Kidney (tissue), 14 donors: Measurements from ENCODE around the gene WLS. TPM values are rescaled to one million over a fixed set of nuclear protein-coding genes. Genes with fewer than 3 reads are reported as not detected.
"Not testable (repeated sequence)": the region's sequence is repeated elsewhere in the genome, so short reads cannot be mapped to it uniquely, and the experiment has no call there.

Source experiments
- DNase-seq, 5 donors: peaks; one replicate each; pipeline ENCODE4 v3.0.0-alpha.2; 2013 to 2020
- FAIRE-seq: peaks from 2 replicates; lab custom pipeline; 2012; peaks lifted over from hg19 to GRCh38; lab: Jason Lieb, UNC
- H3K27ac ChIP-seq, 2 donors: one replicate each; pipeline ENCODE4 v1.7.0; 2013; ENCODE audit warnings: low read depth in 2 of 2, low read length in 2 of 2, inconsistent platforms in 1 of 2
- H3K27me3 ChIP-seq: one replicate; pipeline ENCODE4 v1.7.1; 2013; ENCODE audit warnings: low read length, inconsistent platforms; ENCODE audit not compliant: control insufficient read depth, insufficient read depth
- H3K36me3 ChIP-seq, 3 donors: one replicate each; pipeline versions ENCODE4 v1.7.0 to v1.7.1; 2013; ENCODE audit warnings: low read length in 3 of 3, control low read depth in 1 of 3, inconsistent platforms in 1 of 3; ENCODE audit not compliant: insufficient read depth in 3 of 3, control insufficient read depth in 2 of 3
- H3K4me1 ChIP-seq, 3 donors: one replicate each; pipeline versions ENCODE4 v1.7.0 to v1.7.1; 2013; ENCODE audit warnings: low read length in 3 of 3, inconsistent platforms in 1 of 3, low read depth in 1 of 3; ENCODE audit not compliant: control insufficient read depth in 2 of 3, insufficient read depth in 2 of 3
- H3K4me3 ChIP-seq, 3 donors: one replicate each; pipeline versions ENCODE4 v1.7.0 to v1.8.1; 2013; ENCODE audit warnings: low read length in 3 of 3, control low read depth in 1 of 3, inconsistent platforms in 1 of 3
- H3K9ac ChIP-seq, 3 donors: one replicate each; pipeline versions ENCODE4 v1.7.0 to v1.7.1; 2013; ENCODE audit warnings: low read length in 3 of 3, control low read depth in 1 of 3, inconsistent platforms in 1 of 3
- H3K9me3 ChIP-seq, 3 donors: one replicate each; pipeline versions ENCODE4 v1.7.0 to v1.7.1; 2013; ENCODE audit warnings: low read length in 3 of 3, control low read depth in 1 of 3, inconsistent platforms in 1 of 3; ENCODE audit not compliant: control insufficient read depth in 2 of 3, insufficient read depth in 1 of 3
- intact Hi-C: fragments of 100-400 bp; cut with DNase I; formaldehyde crosslinking; loops from one replicate; pipeline ENCODE4 v1.11.1; 2022
- polyA plus RNA-seq: library from polyadenylated mRNA; stranded (reverse); fragments of 350-450 nt; fragmentation: Illumina TruSeq; extraction: RNeasy Lipid Tissue Mini Kit (QIAGEN cat#74804); gene quantifications from one replicate; pipeline ENCODE4 v1.2.3, GENCODE V29; 2014; ENCODE audit warnings: low read depth, low replicate concordance; ENCODE audit not compliant: insufficient read depth
- total RNA-seq: library from RNA; stranded (reverse); fragmentation: NEBNext Ultra II Directional; extraction: Animal tissue kit (Norgen Biotek cat#: 25700); gene quantifications from one replicate; pipeline ENCODE4 v1.2.1, GENCODE V29; 2021
- TF ChIP-seq, protein P1 (sequence below): IDR thresholded peaks from 3 replicates; pipeline ENCODE4 v1.5.1; 2012; ENCODE audit warnings: mild to moderate bottlenecking, moderate library complexity, borderline replicate concordance; ENCODE audit not compliant: insufficient read depth; ENCODE audit errors: extremely low read depth
- donor health status: control.
- donor health status: control.
- donor health status: control.
- donor health status: control.
- donor health status: control.
- donor health status: DM: yes; HTN: yes; CAD: no.
- donor health status: Normal renal cell carcinoma (clear cell type).

WLS gene
- total and polyA plus RNA-seq, 2 donors from 2014 or later, result 92.3 to 147 TPM

DNA sequence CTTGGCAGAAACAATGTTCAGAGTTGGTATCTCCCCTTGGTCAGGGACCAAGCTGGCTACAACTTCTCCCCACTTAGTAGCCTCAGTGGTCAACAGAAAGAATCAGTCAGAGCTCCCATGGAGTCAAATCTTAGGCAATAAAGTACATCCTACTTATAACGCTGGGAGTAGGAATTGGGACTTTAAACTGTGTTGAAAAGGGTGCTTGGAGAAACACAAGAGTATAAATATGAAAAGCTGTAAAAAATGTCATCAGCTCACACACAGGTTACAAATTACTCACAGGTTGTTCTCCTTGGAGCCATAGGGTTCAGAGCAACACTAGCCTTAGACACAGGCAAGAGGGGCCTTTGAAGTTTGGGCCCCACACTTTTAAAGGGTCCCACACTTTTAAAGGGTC lies 67.4 kb downstream of the WLS start:
- Histone ChIP-seq H3K9ac (no peak overlapping the region), H3K4me3 (no peak overlapping the region), H3K36me3 (peaks cover 0 to 2% (median 0%) of the 10 kb centered on the region in 3 donors), H3K9me3 (no peaks in the 10 kb centered on the region), H3K4me1 (peaks cover 0 to 21% (median 6%) of the 10 kb centered on the region in 3 donors), H3K27me3 (no peaks in the 10 kb centered on the region), H3K27ac (no peak overlapping the region)
- TF ChIP-seq, protein P1, sequence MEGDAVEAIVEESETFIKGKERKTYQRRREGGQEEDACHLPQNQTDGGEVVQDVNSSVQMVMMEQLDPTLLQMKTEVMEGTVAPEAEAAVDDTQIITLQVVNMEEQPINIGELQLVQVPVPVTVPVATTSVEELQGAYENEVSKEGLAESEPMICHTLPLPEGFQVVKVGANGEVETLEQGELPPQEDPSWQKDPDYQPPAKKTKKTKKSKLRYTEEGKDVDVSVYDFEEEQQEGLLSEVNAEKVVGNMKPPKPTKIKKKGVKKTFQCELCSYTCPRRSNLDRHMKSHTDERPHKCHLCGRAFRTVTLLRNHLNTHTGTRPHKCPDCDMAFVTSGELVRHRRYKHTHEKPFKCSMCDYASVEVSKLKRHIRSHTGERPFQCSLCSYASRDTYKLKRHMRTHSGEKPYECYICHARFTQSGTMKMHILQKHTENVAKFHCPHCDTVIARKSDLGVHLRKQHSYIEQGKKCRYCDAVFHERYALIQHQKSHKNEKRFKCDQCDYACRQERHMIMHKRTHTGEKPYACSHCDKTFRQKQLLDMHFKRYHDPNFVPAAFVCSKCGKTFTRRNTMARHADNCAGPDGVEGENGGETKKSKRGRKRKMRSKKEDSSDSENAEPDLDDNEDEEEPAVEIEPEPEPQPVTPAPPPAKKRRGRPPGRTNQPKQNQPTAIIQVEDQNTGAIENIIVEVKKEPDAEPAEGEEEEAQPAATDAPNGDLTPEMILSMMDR, result no peak
- intact Hi-C loops, result no loop called here
- DNase-seq (no peak), FAIRE-seq (no peak)

DNA sequence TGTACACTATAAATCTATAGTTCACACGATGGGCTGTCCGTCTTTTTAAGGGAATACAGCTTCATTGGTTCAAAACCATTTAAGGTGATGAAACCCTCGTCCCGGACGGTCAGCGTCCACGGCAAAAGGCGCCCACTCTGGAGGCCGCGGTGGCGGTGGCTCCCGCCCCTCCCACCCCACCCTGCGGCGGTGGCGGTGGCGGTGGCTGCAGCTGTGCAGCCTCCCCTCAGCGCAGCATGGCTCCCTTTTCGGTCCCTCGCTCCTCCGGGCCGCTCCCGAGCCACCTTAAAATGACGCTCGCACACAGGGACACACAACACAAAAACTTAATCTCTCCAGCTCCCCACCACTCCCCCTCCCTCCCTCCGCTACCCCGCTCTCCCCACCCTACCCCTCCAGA lies 69.1 kb downstream of the WLS start:
- Histone ChIP-seq H3K27ac (no peak overlapping the region), H3K9ac (no peak overlapping the region), H3K4me3 (no peak overlapping the region), H3K36me3 (peaks cover 0 to 7% (median 4%) of the 10 kb centered on the region in 3 donors), H3K9me3 (no peaks in the 10 kb centered on the region), H3K4me1 (peaks cover 0 to 16% (median 4%) of the 10 kb centered on the region in 3 donors), H3K27me3 (no peaks in the 10 kb centered on the region)
- FAIRE-seq, result no peak
- intact Hi-C loops, result no loop called here
- TF ChIP-seq, protein P1, result no peak
- DNase-seq, result no peak

DNA sequence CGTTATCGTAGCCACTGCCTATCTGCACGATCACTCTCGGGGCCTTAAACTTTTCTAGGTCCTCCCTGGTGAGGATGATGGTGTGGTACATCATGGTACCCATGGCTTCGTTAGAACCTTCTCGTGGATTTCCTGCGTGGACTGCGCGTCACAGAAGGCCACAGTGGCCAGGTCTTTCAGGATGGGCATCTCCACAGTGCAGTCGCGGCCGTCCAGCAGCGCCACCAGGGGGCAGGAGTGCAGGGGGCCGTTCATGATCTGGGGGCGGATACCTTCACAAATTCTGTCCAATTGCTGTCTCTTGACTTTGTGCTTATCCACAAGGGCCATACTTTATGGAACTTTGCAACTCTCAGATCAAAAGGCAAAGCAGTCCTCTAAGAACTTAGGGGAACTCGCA lies 69.6 kb downstream of the WLS start:
- DNase-seq (no peak), FAIRE-seq (no peak)
- peaks cover 0 to 11% (median under 1%) of the 10 kb centered on the region in 3 donors for H3K4me1 ChIP-seq
- H3K9ac ChIP-seq, result no peak overlapping the region
- intact Hi-C loops, result no loop called here
- H3K27ac ChIP-seq, result no peak overlapping the region
- TF ChIP-seq, protein P1, result no peak
- no peaks in the 10 kb centered on the region for H3K9me3 ChIP-seq
- no peak overlapping the region for H3K4me3 ChIP-seq
- H3K27me3 ChIP-seq, result no peaks in the 10 kb centered on the region
- H3K36me3 ChIP-seq, result peaks cover 0 to 8% (median 7%) of the 10 kb centered on the region in 3 donors

DNA sequence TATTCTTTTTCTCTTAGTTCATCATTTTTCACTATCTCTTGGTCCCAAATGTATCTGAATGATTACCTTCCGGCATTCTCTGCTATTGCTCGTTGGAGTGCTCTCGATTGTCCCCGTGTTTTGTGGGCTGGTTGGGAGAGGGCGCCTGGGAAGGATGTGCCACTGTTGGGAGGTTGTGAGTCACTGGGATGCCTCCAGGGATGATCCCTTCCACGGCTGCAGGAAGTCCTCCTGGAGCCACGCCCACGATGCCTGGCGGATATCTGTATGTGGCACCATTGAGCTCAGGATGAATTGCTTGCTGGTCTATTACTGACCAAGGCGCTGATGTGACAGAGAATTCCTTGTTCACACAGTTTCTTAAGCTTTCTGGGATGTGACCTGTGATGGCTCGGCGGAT lies 70.7 kb downstream of the WLS start:
- intact Hi-C loops, H3K27ac ChIP-seq, H3K9ac ChIP-seq, DNase-seq, H3K4me1 ChIP-seq, H3K36me3 ChIP-seq, H3K27me3 ChIP-seq, H3K4me3 ChIP-seq, FAIRE-seq, H3K9me3 ChIP-seq: not testable (repeated sequence)

DNA sequence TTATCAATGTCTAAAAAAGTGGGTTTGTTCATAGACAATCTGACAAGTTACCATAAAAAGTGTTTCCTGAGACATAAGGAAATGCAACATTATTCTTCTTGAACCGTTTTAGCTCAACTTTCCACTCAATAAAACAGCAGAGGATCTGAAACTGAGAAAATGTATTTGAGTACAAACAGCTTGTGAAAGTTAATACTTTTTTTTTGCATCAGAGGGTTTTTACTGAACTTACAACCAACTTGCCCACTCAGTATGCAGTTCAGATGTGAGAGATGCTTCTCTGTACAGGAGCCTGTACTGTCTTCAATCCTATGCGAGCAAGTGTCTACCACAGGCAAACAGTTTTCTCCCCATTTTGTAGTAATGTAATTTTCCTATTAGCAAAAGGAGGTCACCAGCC lies 71.4 kb downstream of the WLS start:
- H3K27ac ChIP-seq, DNase-seq, H3K9ac ChIP-seq, H3K4me1 ChIP-seq, intact Hi-C loops, H3K9me3 ChIP-seq, H3K4me3 ChIP-seq, H3K27me3 ChIP-seq, H3K36me3 ChIP-seq: not testable (repeated sequence)
- peak; percentile 89 for FAIRE-seq
